H1 (cell line): ENCODE measurements around the gene UNC119B. TPM values are rescaled to one million over a fixed set of nuclear protein-coding genes. Genes with fewer than 3 reads are reported as not detected.

Experiments
- CTCF ChIA-PET: fragments of 300-600 bp; sonication (Branson Sonifier 250); formaldehyde crosslinking; loops from one replicate; lab custom pipeline; 2021; ENCODE audit not compliant: partially characterized antibody; lab: Charles Lee
- POLR2A ChIA-PET: fragments of 300-600 bp; sonication (Branson Sonifier 250); formaldehyde crosslinking; loops from one replicate; lab custom pipeline; 2021; ENCODE audit warnings: inconsistent platforms; ENCODE audit not compliant: partially characterized antibody; lab: Charles Lee
- DNase-seq, 2 experiments: peaks; one replicate each; pipeline versions ENCODE4 v3.0.0 to v3.0.0-alpha.2; 2010 to 2022; ENCODE audit warnings: low spot score in 2 of 2, low read depth in 1 of 2, mixed read lengths in 1 of 2
- FAIRE-seq: peaks from 2 replicates; lab custom pipeline; 2011; peaks lifted over from hg19 to GRCh38; lab: Jason Lieb, UNC
- H2AFZ ChIP-seq: 2 replicates; pipeline ENCODE4 v1.8.1; 2012; ENCODE audit warnings: low read length, inconsistent platforms
- H2AK5ac ChIP-seq: 2 replicates; pipeline ENCODE4 v1.6.1; 2013; ENCODE audit warnings: low read depth, low read length
- H2BK120ac ChIP-seq: replicated peaks from 2 replicates; pipeline ENCODE3; 2013; ENCODE audit warnings: low read depth, low read length, inconsistent platforms
- H2BK12ac ChIP-seq: 2 replicates; pipeline ENCODE4 v1.6.1; 2013; ENCODE audit warnings: low read depth, low read length
- H2BK15ac ChIP-seq: 2 replicates; pipeline ENCODE4 v1.6.1; 2013; ENCODE audit warnings: low read length
- H2BK20ac ChIP-seq: 2 replicates; pipeline ENCODE4 v1.6.1; 2013; ENCODE audit warnings: low read length
- H2BK5ac ChIP-seq: 2 replicates; pipeline ENCODE4 v1.6.1; 2013; ENCODE audit warnings: low read depth, low read length
- H3K14ac ChIP-seq: 2 replicates; pipeline ENCODE4 v1.6.1; 2013; ENCODE audit warnings: inconsistent platforms; ENCODE audit not compliant: insufficient read length
- H3K18ac ChIP-seq: 2 replicates; pipeline ENCODE4 v1.6.1; 2013; ENCODE audit warnings: low read length; ENCODE audit errors: extremely low read depth
- H3K23ac ChIP-seq: 2 replicates; pipeline ENCODE4 v1.6.1; 2013; ENCODE audit warnings: inconsistent platforms; ENCODE audit not compliant: insufficient read length
- H3K23me2 ChIP-seq: 2 replicates; pipeline ENCODE4 v1.6.1; 2013; ENCODE audit warnings: low read depth, low read length
- H3K27ac ChIP-seq: 2 replicates; pipeline ENCODE4 v1.6.1; 2011; ENCODE audit warnings: low read depth, low read length, inconsistent platforms
- H3K27me3 ChIP-seq, 4 experiments: replicated peaks in 1 of 4; 1 replicate in 1 of 4; 2 replicates in 3 of 4; pipeline versions ENCODE4 v1.6.1 to v1.8.1; 2011 to 2013; ENCODE audit warnings: low read length in 3 of 4, mild to moderate bottlenecking in 3 of 4, inconsistent platforms in 2 of 4, mixed read lengths in 2 of 4, moderate library complexity in 1 of 4; ENCODE audit not compliant: control insufficient read depth in 3 of 4, insufficient read depth in 3 of 4; ENCODE audit errors: extremely low read depth in 1 of 4
- H3K36me3 ChIP-seq, 4 experiments: 2 replicates each; pipeline versions ENCODE4 v1.6.1 to v1.8.1; 2011 to 2013; ENCODE audit warnings: mild to moderate bottlenecking in 4 of 4, low read length in 3 of 4, moderate library complexity in 2 of 4, control low read depth in 1 of 4, inconsistent platforms in 1 of 4; ENCODE audit not compliant: insufficient read depth in 4 of 4, control insufficient read depth in 2 of 4
- H3K4ac ChIP-seq: replicated peaks from 2 replicates; pipeline ENCODE3; 2013; ENCODE audit warnings: low read length, low read depth, mixed read lengths, inconsistent platforms; ENCODE audit not compliant: insufficient read length
- H3K4me1 ChIP-seq, 4 experiments: replicated peaks in 1 of 4; 1 replicate in 1 of 4; 2 replicates in 3 of 4; pipeline versions ENCODE4 v1.6.1 to v1.8.1; 2011 to 2013; ENCODE audit warnings: low read length in 3 of 4, inconsistent platforms in 2 of 4, mixed read lengths in 1 of 4; ENCODE audit not compliant: insufficient read depth in 4 of 4, control insufficient read depth in 3 of 4
- H3K4me2 ChIP-seq, 2 experiments: 2 replicates each; pipeline versions ENCODE4 v1.6.1 to v1.8.1; 2011 to 2013; ENCODE audit warnings: low read depth in 2 of 2, low read length in 2 of 2, control low read depth in 1 of 2, inconsistent platforms in 1 of 2, mild to moderate bottlenecking in 1 of 2; ENCODE audit not compliant: insufficient read depth in 1 of 2
- H3K4me3 ChIP-seq, 4 experiments: fragments of 200-600, 300-600 bp in 1 of 4; sonication (generic), shearing (Covaris generic), sonication (Bioruptor Twin) in 1 of 4; 2 replicates each; pipeline versions ENCODE4 v1.5.1 to v1.8.1; 2011 to 2016; ENCODE audit warnings: low read length in 4 of 4, low read depth in 3 of 4, control low read depth in 2 of 4, inconsistent platforms in 2 of 4, mild to moderate bottlenecking in 2 of 4, mixed read lengths in 1 of 4, moderate library complexity in 1 of 4; ENCODE audit not compliant: insufficient read depth in 2 of 4; ENCODE audit errors: extremely low read depth in 1 of 4
- H3K56ac ChIP-seq: replicated peaks from 2 replicates; pipeline ENCODE3; 2013; ENCODE audit warnings: low read depth, mild to moderate bottlenecking, mixed read lengths, low read length, inconsistent platforms; ENCODE audit not compliant: insufficient read length
- H3K79me1 ChIP-seq: 2 replicates; pipeline ENCODE4 v1.6.1; 2013; ENCODE audit warnings: low read depth, low read length, control low read depth
- H3K79me2 ChIP-seq, 2 experiments: 2 replicates each; pipeline versions ENCODE4 v1.6.1 to v1.8.1; 2012 to 2013; ENCODE audit warnings: low read length in 2 of 2, mild to moderate bottlenecking in 2 of 2, inconsistent platforms in 1 of 2; ENCODE audit not compliant: insufficient read depth in 2 of 2, control insufficient read depth in 1 of 2
- H3K9ac ChIP-seq, 4 experiments: replicated peaks in 1 of 4; 1 replicate in 1 of 4; 2 replicates in 3 of 4; pipeline versions ENCODE4 v1.6.1 to v1.8.1; 2011 to 2013; ENCODE audit warnings: low read depth in 3 of 4, low read length in 3 of 4, control low read depth in 2 of 4, mild to moderate bottlenecking in 2 of 4, moderate library complexity in 2 of 4, inconsistent platforms in 1 of 4; ENCODE audit errors: extremely low read depth in 1 of 4
- H3K9me3 ChIP-seq, 2 experiments: 2 replicates each; pipeline versions ENCODE4 v1.6.1 to v1.8.1; 2012 to 2013; ENCODE audit warnings: mild to moderate bottlenecking in 2 of 2, moderate library complexity in 2 of 2, control low read depth in 1 of 2, inconsistent platforms in 1 of 2, low read depth in 1 of 2, low read length in 1 of 2, mixed read lengths in 1 of 2; ENCODE audit not compliant: insufficient read depth in 2 of 2
- H4K20me1 ChIP-seq, 2 experiments: replicated peaks in 1 of 2; 2 replicates each; pipeline versions ENCODE3 to v1.8.1; 2011 to 2013; ENCODE audit warnings: inconsistent platforms in 2 of 2, low read length in 2 of 2, mild to moderate bottlenecking in 1 of 2; ENCODE audit not compliant: insufficient read depth in 2 of 2, control insufficient read depth in 1 of 2
- H4K5ac ChIP-seq: 2 replicates; pipeline ENCODE4 v1.6.1; 2013; ENCODE audit warnings: low read length, low read depth, mixed read lengths, inconsistent platforms; ENCODE audit not compliant: insufficient read length
- H4K8ac ChIP-seq: 2 replicates; pipeline ENCODE4 v1.8.0; 2013; ENCODE audit warnings: mild to moderate bottlenecking, moderate library complexity, low read length, inconsistent platforms; ENCODE audit not compliant: insufficient read depth; ENCODE audit errors: extremely low read depth
- H4K91ac ChIP-seq: replicated peaks from 2 replicates; pipeline ENCODE3; 2013; ENCODE audit warnings: low read length, mixed read lengths, inconsistent platforms; ENCODE audit not compliant: insufficient read length
- BRCA1 ChIP-seq: IDR thresholded peaks from 2 replicates; pipeline ENCODE4 v1.6.1; 2012; ENCODE audit warnings: low read depth, low read length, improper control_type of control experiment
- FOSL1 ChIP-seq: IDR thresholded peaks from 2 replicates; pipeline ENCODE4 v1.6.1; 2011; ENCODE audit warnings: mild to moderate bottlenecking, low read depth, low read length, moderate library complexity; ENCODE audit not compliant: insufficient read depth
- NRF1 ChIP-seq: IDR thresholded peaks from 2 replicates; pipeline ENCODE4 v1.6.1; 2011; ENCODE audit warnings: mild to moderate bottlenecking, low read depth, low read length, improper control_type of control experiment
- POLR2A ChIP-seq, 2 experiments: IDR thresholded peaks; 1 replicate in 1 of 2; 2 replicates in 1 of 2; pipeline ENCODE4 v1.6.1; 2011; ENCODE audit warnings: low read depth in 2 of 2, low read length in 2 of 2, mild to moderate bottlenecking in 2 of 2; ENCODE audit errors: control extremely low read depth in 1 of 2
- RBBP5 ChIP-seq: IDR thresholded peaks from 2 replicates; pipeline ENCODE4 v1.7.1; 2012; ENCODE audit warnings: low read depth, mild to moderate bottlenecking, inconsistent platforms, low read length, moderate library complexity, borderline replicate concordance
- SP2 ChIP-seq: IDR thresholded peaks from 2 replicates; pipeline ENCODE4 v1.6.1; 2012; ENCODE audit warnings: mild to moderate bottlenecking, low read length, inconsistent platforms
- TAF1 ChIP-seq: IDR thresholded peaks from 2 replicates; pipeline ENCODE4 v1.6.1; 2011; ENCODE audit warnings: mild to moderate bottlenecking, low read depth, low read length
- TCF12 ChIP-seq: IDR thresholded peaks from 2 replicates; pipeline ENCODE4 v1.6.1; 2011; ENCODE audit warnings: low read depth, mild to moderate bottlenecking, low read length
- WGBS, 2 experiments: shearing (Covaris generic) in 1 of 2; methylation state at CpG; one replicate each; pipeline versions ENCODE4 v1.1.6 to v1.1.7; 2013 to 2015; ENCODE audit warnings: low lambda C conversion rate in 2 of 2, mixed read lengths in 2 of 2, inconsistent platforms in 1 of 2, low coverage in 1 of 2, missing lambda C conversion rate in 1 of 2; ENCODE audit not compliant: insufficient replicate concordance in 2 of 2, insufficient coverage in 1 of 2, insufficient read length in 1 of 2; ENCODE audit errors: extremely low coverage in 1 of 2, missing lambda C conversion rate in 1 of 2; 5-methylcytosine and 5-hydroxymethylcytosine counted together
- polyA plus RNA-seq, 7 experiments: library from polyadenylated mRNA; depleted of rRNA in 3 of 7; stranded (reverse) in 5 of 7; unstranded in 2 of 7; fragments of >200 nt in 5 of 7; fragments of 200-250 nt in 2 of 7; gene quantifications; 1 replicate in 5 of 7; 2 replicates in 1 of 7; 4 replicates in 1 of 7; pipeline versions ENCODE4 v1.2.1 to v1.2.3, GENCODE V29; 2011 to 2013; ENCODE audit warnings: missing spikeins in 2 of 7, mixed read lengths in 2 of 7
- total RNA-seq: library from RNA; stranded (reverse); fragmentation: NEBNext Ultra II Directional; extraction: Animal tissue kit (Norgen Biotek cat#: 25700); gene quantifications from 2 replicates; pipeline ENCODE4 v1.2.1, GENCODE V29; 2021
- TF ChIP-seq, protein P1 (sequence below): IDR thresholded peaks from 2 replicates; pipeline ENCODE4 v1.6.1; 2012; ENCODE audit warnings: inconsistent platforms
- TF ChIP-seq, protein P2 (sequence below): IDR thresholded peaks from 2 replicates; pipeline ENCODE4 v1.6.1; 2012; ENCODE audit warnings: low read length, inconsistent platforms

The UNC119B gene
- total and polyA plus RNA-seq, 2 of the 8 experiments (the other 6 are each of a cell fraction or from before 2014, with no cell fraction given) = 40.5 to 50.1 TPM

DNA sequence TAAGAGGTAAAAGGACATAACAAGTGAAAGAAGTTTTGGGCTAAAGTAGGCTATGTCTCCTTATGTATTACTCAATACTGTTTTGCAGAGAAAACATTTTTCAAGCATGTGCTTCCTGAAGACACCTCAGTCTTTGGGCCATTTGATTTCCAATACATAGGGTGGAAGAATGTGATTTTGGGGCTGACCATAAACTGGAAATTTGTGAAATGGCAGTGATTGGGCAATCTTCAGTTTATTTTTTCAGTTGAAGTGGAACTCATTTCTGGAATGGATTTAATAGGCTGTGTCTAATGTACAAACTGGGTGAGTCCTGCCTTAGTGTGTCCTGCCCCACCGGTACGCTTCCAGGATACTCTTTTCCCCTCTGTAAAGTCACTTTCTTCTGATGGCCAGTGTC is 12.5 kb downstream of the UNC119B start:
- H3K9me3 ChIP-seq = no peaks in the 10 kb centered on the region
- ChIA-PET CTCF (interaction anchor here (0.9 kb wide), 1 partner anchor 56 kb away, joined by 3 read pairs; no protein-coding TSS in a partner anchor), POLR2A (interaction anchor here (1.2 kb wide), 1 partner anchor 11 kb away, joined by 3 read pairs; no protein-coding TSS in a partner anchor)
- peaks cover 0 to 4% (median 1%) of the 10 kb centered on the region in 4 experiments; a peak in 3 of 7 replicates for H3K27me3 ChIP-seq
- H2BK120ac ChIP-seq = no peak overlapping the region
- H2BK5ac ChIP-seq = no peak overlapping the region
- H2AK5ac ChIP-seq = no peak overlapping the region
- no peak overlapping the region for H3K14ac ChIP-seq
- H3K4me3 ChIP-seq = no peak overlapping the region
- 94% methylated on average over 2 of the region's 2 CpGs; no CpG with 5 or more reads in 1 of the 2 experiments for WGBS, 2 experiments
- H3K79me2 ChIP-seq = no peaks in the 10 kb centered on the region
- FAIRE-seq (no peak), DNase-seq (no peak)
- no peak overlapping the region for H2BK12ac ChIP-seq
- no peak overlapping the region for H3K4me2 ChIP-seq
- TF ChIP-seq BRCA1 = no peak
- no peak for TF ChIP-seq NRF1
- TF ChIP-seq, protein P1, sequence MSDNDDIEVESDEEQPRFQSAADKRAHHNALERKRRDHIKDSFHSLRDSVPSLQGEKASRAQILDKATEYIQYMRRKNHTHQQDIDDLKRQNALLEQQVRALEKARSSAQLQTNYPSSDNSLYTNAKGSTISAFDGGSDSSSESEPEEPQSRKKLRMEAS = no peak
- TF ChIP-seq TCF12 = no peak
- TF ChIP-seq RBBP5 = no peak
- no peak for TF ChIP-seq TAF1
- TF ChIP-seq SP2 = no peak
- TF ChIP-seq POLR2A (IDR thresholded peaks at IDR 0.05; ENCODE audit: control extremely low read depth in 1 of 2, low read depth in 2 of 2, low read length in 2 of 2) = no peak
- TF ChIP-seq, protein P2, sequence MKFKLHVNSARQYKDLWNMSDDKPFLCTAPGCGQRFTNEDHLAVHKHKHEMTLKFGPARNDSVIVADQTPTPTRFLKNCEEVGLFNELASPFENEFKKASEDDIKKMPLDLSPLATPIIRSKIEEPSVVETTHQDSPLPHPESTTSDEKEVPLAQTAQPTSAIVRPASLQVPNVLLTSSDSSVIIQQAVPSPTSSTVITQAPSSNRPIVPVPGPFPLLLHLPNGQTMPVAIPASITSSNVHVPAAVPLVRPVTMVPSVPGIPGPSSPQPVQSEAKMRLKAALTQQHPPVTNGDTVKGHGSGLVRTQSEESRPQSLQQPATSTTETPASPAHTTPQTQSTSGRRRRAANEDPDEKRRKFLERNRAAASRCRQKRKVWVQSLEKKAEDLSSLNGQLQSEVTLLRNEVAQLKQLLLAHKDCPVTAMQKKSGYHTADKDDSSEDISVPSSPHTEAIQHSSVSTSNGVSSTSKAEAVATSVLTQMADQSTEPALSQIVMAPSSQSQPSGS = no peak
- no peak for TF ChIP-seq FOSL1
- no peak overlapping the region for H3K4ac ChIP-seq
- no peak overlapping the region for H4K91ac ChIP-seq
- H3K27ac ChIP-seq = no peak overlapping the region
- no peak overlapping the region for H3K18ac ChIP-seq
- H2AFZ ChIP-seq = no peak overlapping the region
- peaks cover 0 to 8% of the 10 kb centered on the region in 2 experiments for H4K20me1 ChIP-seq
- H3K23me2 ChIP-seq = peaks cover 4% of the 10 kb centered on the region; the same call in 1 of the 2 replicates
- no peak overlapping the region for H2BK15ac ChIP-seq
- peaks cover 29 to 55% (median 48%) of the 10 kb centered on the region in 4 experiments for H3K36me3 ChIP-seq
- H3K56ac ChIP-seq = no peak overlapping the region
- no peak overlapping the region for H3K23ac ChIP-seq
- H2BK20ac ChIP-seq = no peak overlapping the region
- H3K4me1 ChIP-seq = peaks cover 0 to 5% (median 4%) of the 10 kb centered on the region in 4 experiments; a peak in 4 of 7 replicates
- H3K79me1 ChIP-seq = no peaks in the 10 kb centered on the region
- H3K9ac ChIP-seq = no peak overlapping the region
- H4K5ac ChIP-seq = no peak overlapping the region
- H4K8ac ChIP-seq = no peak overlapping the region
